ENCODE results near the gene RPGRIP1.
A peak's percentile ranks its signal among the peaks of the same experiment; 100 is the strongest.
"Not testable (repeated sequence)": the region's sequence is repeated elsewhere in the genome, so short reads cannot be mapped to it uniquely, and the experiment has no call there.

The RPGRIP1 gene

DNA sequence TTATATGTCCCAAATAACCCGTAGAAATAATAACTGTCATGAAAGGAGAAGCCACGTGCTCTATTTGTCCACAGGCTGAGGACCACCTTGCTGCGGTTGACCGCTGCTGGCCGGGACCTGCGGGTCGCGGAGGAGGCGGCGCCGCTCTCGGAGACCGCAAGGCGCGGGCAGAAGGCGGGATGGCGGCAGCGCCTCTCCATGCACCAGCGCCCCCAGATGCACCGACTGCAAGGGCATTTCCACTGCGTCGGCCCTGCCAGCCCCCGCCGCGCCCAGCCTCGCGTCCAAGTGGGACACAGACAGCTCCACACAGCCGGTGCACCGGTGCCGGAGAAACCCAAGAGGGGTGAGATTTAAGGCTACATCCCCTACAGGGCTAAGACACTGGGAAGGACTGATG lies 21.0 kb downstream of the RPGRIP1 start:
- peak; percentile 51 for DNase-seq (ENCODE audit: low spot score)
- in situ Hi-C loops (cut with MboI; ENCODE audit: low sequenced_read_pairs, unreplicated experiment) = no loop called here
- TF ChIP-seq, protein P1, sequence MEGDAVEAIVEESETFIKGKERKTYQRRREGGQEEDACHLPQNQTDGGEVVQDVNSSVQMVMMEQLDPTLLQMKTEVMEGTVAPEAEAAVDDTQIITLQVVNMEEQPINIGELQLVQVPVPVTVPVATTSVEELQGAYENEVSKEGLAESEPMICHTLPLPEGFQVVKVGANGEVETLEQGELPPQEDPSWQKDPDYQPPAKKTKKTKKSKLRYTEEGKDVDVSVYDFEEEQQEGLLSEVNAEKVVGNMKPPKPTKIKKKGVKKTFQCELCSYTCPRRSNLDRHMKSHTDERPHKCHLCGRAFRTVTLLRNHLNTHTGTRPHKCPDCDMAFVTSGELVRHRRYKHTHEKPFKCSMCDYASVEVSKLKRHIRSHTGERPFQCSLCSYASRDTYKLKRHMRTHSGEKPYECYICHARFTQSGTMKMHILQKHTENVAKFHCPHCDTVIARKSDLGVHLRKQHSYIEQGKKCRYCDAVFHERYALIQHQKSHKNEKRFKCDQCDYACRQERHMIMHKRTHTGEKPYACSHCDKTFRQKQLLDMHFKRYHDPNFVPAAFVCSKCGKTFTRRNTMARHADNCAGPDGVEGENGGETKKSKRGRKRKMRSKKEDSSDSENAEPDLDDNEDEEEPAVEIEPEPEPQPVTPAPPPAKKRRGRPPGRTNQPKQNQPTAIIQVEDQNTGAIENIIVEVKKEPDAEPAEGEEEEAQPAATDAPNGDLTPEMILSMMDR (IDR thresholded peaks at IDR 0.05; ENCODE audit: borderline replicate concordance, control extremely low read depth, extremely low read depth, insufficient read depth, missing control alignments) = no peak

DNA sequence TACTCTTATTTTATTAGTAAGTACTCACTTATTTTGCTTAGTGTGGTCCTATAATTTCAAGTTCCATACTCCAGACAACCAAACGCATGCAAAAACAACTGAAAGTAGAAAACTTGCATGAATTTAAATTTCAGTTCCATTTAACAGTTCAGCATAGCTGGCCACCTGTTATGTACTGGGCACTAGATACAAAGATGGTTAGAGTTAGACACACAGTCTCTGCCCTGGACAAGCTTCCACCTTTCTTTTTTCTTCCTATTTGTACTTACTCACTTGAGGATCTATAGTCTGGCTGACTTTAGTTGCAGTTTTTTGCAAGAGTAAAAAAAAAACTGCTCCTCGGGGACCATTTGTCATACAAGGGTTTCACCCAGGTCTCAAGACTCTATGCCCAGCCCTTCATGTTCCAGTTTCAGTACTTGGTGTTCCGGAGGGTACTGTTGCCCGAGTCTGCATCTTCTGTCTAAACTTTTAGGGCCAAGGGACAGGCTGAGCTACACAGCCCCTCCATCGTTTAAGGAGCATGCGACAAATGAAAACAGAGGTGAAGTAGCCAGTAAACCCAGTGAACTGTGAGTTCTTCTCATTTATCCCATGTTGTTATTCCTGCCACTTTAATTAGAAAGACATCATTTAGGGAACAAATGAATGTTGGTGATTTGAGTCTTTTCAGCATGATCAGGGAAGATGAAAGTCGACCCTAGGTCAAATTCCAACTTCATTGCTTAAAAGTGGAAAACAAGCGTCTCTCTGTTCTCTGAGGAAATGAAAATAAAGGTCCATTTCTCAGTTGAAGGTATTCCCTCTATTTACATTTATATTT lies 22.3 kb downstream of the RPGRIP1 start:
- in situ Hi-C loops (cut with MboI; ENCODE audit: low sequenced_read_pairs, unreplicated experiment) = no loop called here
- TF ChIP-seq, protein P1 (IDR thresholded peaks at IDR 0.05; ENCODE audit: borderline replicate concordance, control extremely low read depth, extremely low read depth, insufficient read depth, missing control alignments) = no peak
- DNase-seq (ENCODE audit: low spot score) = no peak

DNA sequence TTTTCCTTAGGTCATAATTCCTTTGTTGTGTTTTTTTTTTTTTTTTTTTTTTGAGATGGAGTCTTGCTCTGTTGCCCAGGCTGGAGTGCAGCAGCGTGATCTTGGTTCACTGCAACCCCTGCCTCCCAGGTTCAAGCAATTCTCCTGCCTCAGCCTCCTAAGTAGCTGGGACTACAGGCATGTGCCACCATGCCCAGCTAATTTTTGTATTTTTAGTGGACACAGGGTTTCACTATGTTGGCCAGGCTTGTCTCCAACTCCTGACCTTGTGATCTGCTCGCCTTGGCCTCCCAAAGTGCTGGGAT lies 22.9 kb downstream of the RPGRIP1 start:
- DNase-seq (ENCODE audit: low spot score); in situ Hi-C loops (cut with MboI; ENCODE audit: low sequenced_read_pairs, unreplicated experiment): not testable (repeated sequence)

DNA sequence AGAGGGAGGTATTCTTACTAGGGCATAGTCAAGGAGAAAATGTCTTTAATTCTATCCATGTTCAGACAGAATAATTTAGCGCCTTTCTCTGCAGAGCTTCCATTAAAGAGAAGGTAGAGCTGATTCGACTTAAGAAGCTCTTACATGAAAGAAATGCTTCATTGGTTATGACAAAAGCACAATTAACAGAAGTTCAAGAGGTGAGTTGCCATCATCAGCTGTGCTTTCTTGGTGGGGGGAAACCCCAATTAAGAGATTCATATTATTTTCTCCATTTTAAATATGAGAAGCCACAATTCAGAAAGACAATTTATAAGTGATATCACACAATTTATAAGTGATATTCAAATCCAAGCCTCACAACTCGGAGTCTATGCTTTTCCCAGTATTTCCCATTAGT lies 27.8 kb downstream of the RPGRIP1 start:
- in situ Hi-C loops (cut with MboI; ENCODE audit: low sequenced_read_pairs, unreplicated experiment) = no loop called here
- DNase-seq (ENCODE audit: low spot score) = no peak
- TF ChIP-seq, protein P1 (IDR thresholded peaks at IDR 0.05; ENCODE audit: borderline replicate concordance, control extremely low read depth, extremely low read depth, insufficient read depth, missing control alignments) = no peak

DNA sequence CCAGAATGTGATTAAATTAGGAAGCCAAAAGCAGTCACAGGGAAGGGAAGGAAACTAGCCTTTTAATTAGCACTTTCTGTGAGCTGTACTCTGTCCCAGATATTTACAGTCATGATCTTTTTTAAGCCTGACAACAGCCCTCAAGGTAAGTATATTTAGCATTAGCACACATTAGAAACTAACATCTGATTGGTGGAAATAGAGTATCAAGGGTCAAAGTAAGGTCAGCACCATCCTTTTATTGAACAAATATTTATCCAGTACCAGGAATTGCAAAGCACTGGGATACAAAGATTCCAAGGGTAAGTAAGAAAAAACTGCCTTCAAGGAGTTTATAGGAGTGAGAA lies 28.2 kb downstream of the RPGRIP1 start:
- peak; percentile 49 for DNase-seq (ENCODE audit: low spot score)
- TF ChIP-seq, protein P1 (IDR thresholded peaks at IDR 0.05; ENCODE audit: borderline replicate concordance, control extremely low read depth, extremely low read depth, insufficient read depth, missing control alignments) = no peak
- in situ Hi-C loops (cut with MboI; ENCODE audit: low sequenced_read_pairs, unreplicated experiment) = no loop called here

DNA sequence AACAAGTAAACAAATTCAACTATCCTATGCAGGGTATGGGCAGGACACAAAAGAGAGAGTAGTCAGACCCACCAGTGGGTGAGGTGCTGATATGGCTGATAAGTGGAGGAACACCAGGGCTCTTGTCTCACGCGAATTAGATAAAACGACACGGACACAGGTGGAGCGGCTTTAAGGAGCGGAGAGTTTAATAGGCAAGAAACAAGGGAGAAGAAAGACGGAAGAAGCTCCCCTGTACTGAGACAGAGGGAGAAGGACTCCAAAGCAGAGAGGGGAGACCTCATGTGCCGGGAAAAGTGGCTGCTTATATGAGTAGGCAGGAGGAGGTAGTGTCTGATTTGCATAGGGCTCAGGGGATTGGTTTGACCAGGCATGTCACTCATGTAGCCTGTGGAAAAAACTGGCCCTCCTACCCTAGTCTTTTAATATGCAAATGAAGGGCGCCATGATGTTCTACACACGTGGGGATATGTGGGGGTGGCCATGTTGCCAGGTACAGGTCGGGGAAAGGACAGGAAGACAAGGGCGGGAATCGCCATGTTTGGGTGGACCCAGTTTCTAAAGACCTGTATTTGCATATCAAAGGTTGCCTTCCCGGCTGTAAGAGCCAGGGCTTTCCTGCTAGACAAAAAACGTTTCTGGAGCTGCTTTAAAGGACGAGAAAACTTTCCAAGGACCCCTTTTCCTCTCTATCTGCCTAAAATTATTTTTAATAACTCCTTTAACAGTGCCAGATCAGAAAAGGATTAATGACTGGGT lies 28.8 kb downstream of the RPGRIP1 start:
- TF ChIP-seq, protein P1 (IDR thresholded peaks at IDR 0.05; ENCODE audit: borderline replicate concordance, control extremely low read depth, extremely low read depth, insufficient read depth, missing control alignments) = no peak
- in situ Hi-C loops (cut with MboI; ENCODE audit: low sequenced_read_pairs, unreplicated experiment) = no loop called here
- peak; percentile 73 for DNase-seq (ENCODE audit: low spot score)

DNA sequence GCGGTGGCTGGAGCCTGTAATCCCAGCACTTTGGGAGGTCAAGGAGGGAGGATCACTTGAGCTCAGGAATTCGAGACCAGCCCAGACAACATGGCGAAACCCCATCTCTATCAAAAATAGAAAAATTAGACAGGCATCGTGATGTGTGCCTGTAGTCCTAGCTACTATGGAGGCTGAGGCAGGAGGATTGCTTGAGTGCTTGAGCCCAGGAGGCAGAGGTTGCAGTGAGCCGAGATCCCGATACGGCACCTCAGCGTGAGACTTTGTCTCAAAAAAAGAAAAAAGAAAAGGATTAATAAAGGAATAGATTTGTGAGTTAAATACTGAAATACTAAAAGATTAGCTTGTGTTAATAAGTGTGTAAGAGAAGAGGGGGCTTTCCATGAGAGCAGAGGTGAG lies 29.4 kb downstream of the RPGRIP1 start:
- TF ChIP-seq, protein P1 (IDR thresholded peaks at IDR 0.05; ENCODE audit: borderline replicate concordance, control extremely low read depth, extremely low read depth, insufficient read depth, missing control alignments) = no peak
- no peak for DNase-seq (ENCODE audit: low spot score)
- in situ Hi-C loops (cut with MboI; ENCODE audit: low sequenced_read_pairs, unreplicated experiment) = no loop called here
